ENCODE results near the gene PAQR6. TPM values are rescaled to one million over a fixed set of nuclear protein-coding genes. Genes with fewer than 3 reads are reported as not detected.

PAQR6 gene
- polyA plus RNA-seq (2013) = 5.9 TPM

- POLR2A ChIA-PET = interaction anchor here (0.6 kb wide), 1 partner anchor 35 kb away, joined by 3 read pairs; the partner anchor contains the start of gene PMF1
- CTCF ChIA-PET = interaction anchor here (0.6 to 1.5 kb wide), 4 partner anchors 9 to 24 kb away, joined by 3 read pairs; no protein-coding TSS in a partner anchor
Measured at GRCh38 chr1:156247460-156248322, at the start of gene PAQR6. PAQR6 (minus strand) TSS chr1:156248056; CDS start chr1:156246731, 1,325 bp downstream.

GRCh38 chr1:156295391-156295947 is 47.6 kb upstream of the PAQR6 start, which contains the start of gene GLMP:
GLMP (minus strand) TSS chr1:156295679; CDS start chr1:156295645, 34 bp downstream.
- H3K27ac ChIP-seq (ENCODE audit: insufficient read depth in 1 of 2, low read depth in 1 of 2, low read length in 2 of 2, poor library complexity in 1 of 2, severe bottlenecking in 2 of 2) = peak within 1 kb of the TSS in 1 of 2 experiments; percentile 69
- H3K4me1 ChIP-seq (ENCODE audit: control extremely low read depth in 1 of 4, control insufficient read depth in 4 of 4, insufficient read depth in 4 of 4, low read length in 3 of 4) = peaks cover 9 to 26% (median 18%) of the 10 kb centered on the region in 4 experiments
- ChIA-PET POLR2A (no interaction called here), CTCF (interaction anchor here (1.0 kb wide), 1 partner anchor 12 kb away, joined by 3 read pairs; the partner anchor contains the start of gene SMG5)
- H3K27me3 ChIP-seq (replicated peaks in 2 of 5; ENCODE audit: control insufficient read depth in 4 of 5, insufficient read depth in 5 of 5, low read length in 4 of 5) = no peaks in the 10 kb centered on the region
- peak; percentile 39 to 73 (median 62) for DNase-seq
- 0% methylated on average over 15 of the region's 17 CpGs for WGBS (ENCODE audit: insufficient coverage)
- H3K36me3 ChIP-seq (ENCODE audit: control insufficient read depth in 4 of 4, insufficient read depth in 4 of 4, low read length in 3 of 4) = peaks cover 0 to 31% (median 7%) of the 10 kb centered on the region in 4 experiments
- no peaks in the 10 kb centered on the region for H3K9me3 ChIP-seq (ENCODE audit: control extremely low read depth in 1 of 5, control insufficient read depth in 4 of 5, insufficient read depth in 2 of 5, low read depth in 1 of 5, low read length in 4 of 5)
- peak within 1 kb of the TSS; percentile 51 to 89 (median 75) for H3K4me3 ChIP-seq (ENCODE audit: control insufficient read depth in 1 of 7, extremely low read depth in 1 of 7, insufficient read depth in 4 of 7, low read depth in 2 of 7, low read length in 6 of 7)

More at GRCh38 chr1:156247460-156248322, at the start of gene PAQR6:
- H3K4me3 ChIP-seq (ENCODE audit: control insufficient read depth in 1 of 7, extremely low read depth in 1 of 7, insufficient read depth in 4 of 7, low read depth in 2 of 7, low read length in 6 of 7) = no peak within 1 kb of the TSS
- WGBS (ENCODE audit: insufficient coverage) = 96% methylated on average over 15 of the region's 16 CpGs
- peaks cover 5 to 51% (median 33%) of the 10 kb centered on the region in 4 experiments for H3K36me3 ChIP-seq (ENCODE audit: control insufficient read depth in 4 of 4, insufficient read depth in 4 of 4, low read length in 3 of 4)
- no peak for DNase-seq
- H3K27me3 ChIP-seq (replicated peaks in 2 of 5; ENCODE audit: control insufficient read depth in 4 of 5, insufficient read depth in 5 of 5, low read length in 4 of 5) = peaks cover 0 to 2% (median 0%) of the 10 kb centered on the region in 5 experiments
- no peaks in the 10 kb centered on the region for H3K9me3 ChIP-seq (ENCODE audit: control extremely low read depth in 1 of 5, control insufficient read depth in 4 of 5, insufficient read depth in 2 of 5, low read depth in 1 of 5, low read length in 4 of 5)
- peaks cover 0 to 65% (median 54%) of the 10 kb centered on the region in 4 experiments for H3K4me1 ChIP-seq (ENCODE audit: control extremely low read depth in 1 of 4, control insufficient read depth in 4 of 4, insufficient read depth in 4 of 4, low read length in 3 of 4)
- H3K27ac ChIP-seq (ENCODE audit: insufficient read depth in 1 of 2, low read depth in 1 of 2, low read length in 2 of 2, poor library complexity in 1 of 2, severe bottlenecking in 2 of 2) = no peak within 1 kb of the TSS

GRCh38 chr1:156293895-156294294 is 46.0 kb upstream of the PAQR6 start:
- Histone ChIP-seq H3K4me1 (ENCODE audit: control extremely low read depth in 1 of 4, control insufficient read depth in 4 of 4, insufficient read depth in 4 of 4, low read length in 3 of 4) (peaks cover 9 to 26% (median 18%) of the 10 kb centered on the region in 4 experiments), H3K36me3 (ENCODE audit: control insufficient read depth in 4 of 4, insufficient read depth in 4 of 4, low read length in 3 of 4) (peaks cover 0 to 37% (median 7%) of the 10 kb centered on the region in 4 experiments), H3K4me3 (ENCODE audit: control insufficient read depth in 1 of 7, extremely low read depth in 1 of 7, insufficient read depth in 4 of 7, low read depth in 2 of 7, low read length in 6 of 7) (no peak overlapping the region), H3K27ac (ENCODE audit: insufficient read depth in 1 of 2, low read depth in 1 of 2, low read length in 2 of 2, poor library complexity in 1 of 2, severe bottlenecking in 2 of 2) (no peak overlapping the region), H3K27me3 (replicated peaks in 2 of 5; ENCODE audit: control insufficient read depth in 4 of 5, insufficient read depth in 5 of 5, low read length in 4 of 5) (no peaks in the 10 kb centered on the region), H3K9me3 (ENCODE audit: control extremely low read depth in 1 of 5, control insufficient read depth in 4 of 5, insufficient read depth in 2 of 5, low read depth in 1 of 5, low read length in 4 of 5) (no peaks in the 10 kb centered on the region)
- CTCF ChIA-PET = interaction anchor here (0.9 to 1.2 kb wide), 2 partner anchors 8 to 25 kb away, joined by 3 to 4 read pairs; no protein-coding TSS in a partner anchor
- DNase-seq = no peak
- WGBS (ENCODE audit: insufficient coverage) = 100% methylated on average over 5 of the region's 9 CpGs
- POLR2A ChIA-PET = no interaction called here

- H3K27me3 ChIP-seq (replicated peaks in 2 of 5; ENCODE audit: control insufficient read depth in 4 of 5, insufficient read depth in 5 of 5, low read length in 4 of 5) = no peaks in the 10 kb centered on the region
- 98% methylated on average over 8 of the region's 8 CpGs for WGBS (ENCODE audit: insufficient coverage)
- no peak for DNase-seq
- H3K4me3 ChIP-seq (ENCODE audit: control insufficient read depth in 1 of 7, extremely low read depth in 1 of 7, insufficient read depth in 4 of 7, low read depth in 2 of 7, low read length in 6 of 7) = no peak overlapping the region
- H3K36me3 ChIP-seq (ENCODE audit: control insufficient read depth in 4 of 4, insufficient read depth in 4 of 4, low read length in 3 of 4) = peaks cover 0 to 43% (median 9%) of the 10 kb centered on the region in 4 experiments
- ChIA-PET POLR2A (no interaction called here), CTCF (no interaction called here)
- H3K9me3 ChIP-seq (ENCODE audit: control extremely low read depth in 1 of 5, control insufficient read depth in 4 of 5, insufficient read depth in 2 of 5, low read depth in 1 of 5, low read length in 4 of 5) = no peaks in the 10 kb centered on the region
- H3K27ac ChIP-seq (ENCODE audit: insufficient read depth in 1 of 2, low read depth in 1 of 2, low read length in 2 of 2, poor library complexity in 1 of 2, severe bottlenecking in 2 of 2) = no peak overlapping the region
- peaks cover 9 to 26% (median 18%) of the 10 kb centered on the region in 4 experiments for H3K4me1 ChIP-seq (ENCODE audit: control extremely low read depth in 1 of 4, control insufficient read depth in 4 of 4, insufficient read depth in 4 of 4, low read length in 3 of 4)
Measured at GRCh38 chr1:156293098-156293434, 45.2 kb upstream of the PAQR6 start.

GRCh38 chr1:156291226-156292061 is 43.6 kb upstream of the PAQR6 start:
- peak; percentile 64 to 78 (median 76) for DNase-seq
- Histone ChIP-seq H3K27ac (ENCODE audit: insufficient read depth in 1 of 2, low read depth in 1 of 2, low read length in 2 of 2, poor library complexity in 1 of 2, severe bottlenecking in 2 of 2) (peak overlapping the region in 1 of 2 experiments; percentile 64), H3K27me3 (replicated peaks in 2 of 5; ENCODE audit: control insufficient read depth in 4 of 5, insufficient read depth in 5 of 5, low read length in 4 of 5) (no peaks in the 10 kb centered on the region), H3K4me1 (ENCODE audit: control extremely low read depth in 1 of 4, control insufficient read depth in 4 of 4, insufficient read depth in 4 of 4, low read length in 3 of 4) (peaks cover 9 to 26% (median 18%) of the 10 kb centered on the region in 4 experiments), H3K36me3 (ENCODE audit: control insufficient read depth in 4 of 4, insufficient read depth in 4 of 4, low read length in 3 of 4) (peaks cover 0 to 44% (median 9%) of the 10 kb centered on the region in 4 experiments), H3K4me3 (ENCODE audit: control insufficient read depth in 1 of 7, extremely low read depth in 1 of 7, insufficient read depth in 4 of 7, low read depth in 2 of 7, low read length in 6 of 7) (peak overlapping the region in 5 of 7 experiments; percentile 13 to 75 (median 59)), H3K9me3 (ENCODE audit: control extremely low read depth in 1 of 5, control insufficient read depth in 4 of 5, insufficient read depth in 2 of 5, low read depth in 1 of 5, low read length in 4 of 5) (no peaks in the 10 kb centered on the region)
- POLR2A ChIA-PET = interaction anchor here (1.4 kb wide), 1 partner anchor 9 kb away, joined by 5 read pairs; the partner anchor contains the start of gene SMG5
- WGBS (ENCODE audit: insufficient coverage) = 25% methylated on average over 36 of the region's 37 CpGs
- CTCF ChIA-PET = interaction anchor here (1.0 to 1.2 kb wide), 2 partner anchors 8 to 15 kb away, joined by 3 to 5 read pairs; partner anchors contain the start of gene SMG5

- Histone ChIP-seq H3K36me3 (ENCODE audit: control insufficient read depth in 4 of 4, insufficient read depth in 4 of 4, low read length in 3 of 4) (peaks cover 0 to 51% (median 14%) of the 10 kb centered on the region in 4 experiments), H3K4me1 (ENCODE audit: control extremely low read depth in 1 of 4, control insufficient read depth in 4 of 4, insufficient read depth in 4 of 4, low read length in 3 of 4) (peaks cover under 1 to 16% (median 10%) of the 10 kb centered on the region in 4 experiments), H3K27ac (ENCODE audit: insufficient read depth in 1 of 2, low read depth in 1 of 2, low read length in 2 of 2, poor library complexity in 1 of 2, severe bottlenecking in 2 of 2) (no peak overlapping the region), H3K9me3 (ENCODE audit: control extremely low read depth in 1 of 5, control insufficient read depth in 4 of 5, insufficient read depth in 2 of 5, low read depth in 1 of 5, low read length in 4 of 5) (no peaks in the 10 kb centered on the region), H3K4me3 (ENCODE audit: control insufficient read depth in 1 of 7, extremely low read depth in 1 of 7, insufficient read depth in 4 of 7, low read depth in 2 of 7, low read length in 6 of 7) (no peak overlapping the region), H3K27me3 (replicated peaks in 2 of 5; ENCODE audit: control insufficient read depth in 4 of 5, insufficient read depth in 5 of 5, low read length in 4 of 5) (no peaks in the 10 kb centered on the region)
- CTCF ChIA-PET = interaction anchor here (0.7 kb wide), 1 partner anchor 193 kb away, joined by 3 read pairs; no protein-coding TSS in a partner anchor
- DNase-seq = no peak
- POLR2A ChIA-PET = no interaction called here
Measured at GRCh38 chr1:156289857-156290256, 42.0 kb upstream of the PAQR6 start.
